Endodermal cell (in vitro differentiated cells): Measurements from ENCODE around the gene SELE. TPM values are rescaled to one million over a fixed set of nuclear protein-coding genes. Genes with fewer than 3 reads are reported as not detected.

ENCODE experiments used
- DNase-seq: peaks from one replicate; pipeline ENCODE4 v3.0.0-alpha.2; 2017
- H3K27ac ChIP-seq: 2 replicates; pipeline ENCODE4 v1.5.1; 2013; ENCODE audit warnings: mild to moderate bottlenecking, low read depth, low read length, moderate library complexity
- H3K27me3 ChIP-seq: 2 replicates; pipeline ENCODE4 v1.6.1; 2013; ENCODE audit warnings: mild to moderate bottlenecking, low read length, moderate library complexity; ENCODE audit not compliant: insufficient read depth, control insufficient read depth, poor library complexity, severe bottlenecking
- H3K36me3 ChIP-seq: 2 replicates; pipeline ENCODE4 v1.7.0; 2013; ENCODE audit warnings: mild to moderate bottlenecking, low read length, moderate library complexity; ENCODE audit not compliant: control insufficient read depth, insufficient read depth
- H3K4me1 ChIP-seq: one replicate; pipeline ENCODE4 v1.7.0; 2013; ENCODE audit warnings: low read length; ENCODE audit not compliant: control insufficient read depth, insufficient read depth
- H3K4me3 ChIP-seq: 2 replicates; pipeline ENCODE4 v1.5.1; 2013; ENCODE audit warnings: mild to moderate bottlenecking, low read length, moderate library complexity
- H3K9ac ChIP-seq: 2 replicates; pipeline ENCODE4 v1.6.1; 2013; ENCODE audit warnings: mild to moderate bottlenecking, low read length, moderate library complexity; ENCODE audit not compliant: poor library complexity, severe bottlenecking; ENCODE audit errors: extremely low read depth
- H3K9me3 ChIP-seq: 2 replicates; pipeline ENCODE4 v1.6.1; 2013; ENCODE audit warnings: mild to moderate bottlenecking, low read length, moderate library complexity; ENCODE audit not compliant: control insufficient read depth
- H3K27ac Mint-ChIP-seq: 2 replicates; pipeline ENCODE4 v1.8.0; 2020; ENCODE audit warnings: mixed read lengths
- H3K27me3 Mint-ChIP-seq: 2 replicates; pipeline ENCODE4 v1.8.0; 2021; ENCODE audit warnings: mild to moderate bottlenecking, mixed read lengths; ENCODE audit not compliant: insufficient read depth
- H3K36me3 Mint-ChIP-seq: 2 replicates; pipeline ENCODE4 v1.8.0; 2020; ENCODE audit warnings: low read depth, mixed read lengths
- H3K4me1 Mint-ChIP-seq: 2 replicates; pipeline ENCODE4 v1.8.0; 2020; ENCODE audit warnings: mixed read lengths
- H3K4me3 Mint-ChIP-seq: 2 replicates; pipeline ENCODE4 v1.8.0; 2020; ENCODE audit warnings: mild to moderate bottlenecking, moderate library complexity, mixed read lengths
- H3K9me3 Mint-ChIP-seq: 2 replicates; pipeline ENCODE4 v1.8.0; 2020; ENCODE audit warnings: mild to moderate bottlenecking, mixed read lengths
- CTCF ChIP-seq: fragments of 200-600 bp; sonication (generic); conservative IDR thresholded peaks from 2 replicates; pipeline ENCODE4 v1.5.0; 2021; ENCODE audit warnings: antibody characterized with exemption, mild to moderate bottlenecking
- WGBS, 2 experiments: methylation state at CpG; one replicate each; pipeline versions ENCODE4 v1.1.5 to v1.1.7; 2013; ENCODE audit warnings: missing lambda C conversion rate in 2 of 2, mixed read lengths in 1 of 2; ENCODE audit not compliant: insufficient coverage in 1 of 2, insufficient read length in 1 of 2; 5-methylcytosine and 5-hydroxymethylcytosine counted together
- total RNA-seq, 2 donors: library from RNA; stranded (reverse); fragmentation: NEBNext Ultra II Directional in 1 of 2; extraction: Animal tissue kit (Norgen Biotek cat#: 25700) in 1 of 2; gene quantifications; 2 replicates in 1 of 2; 3 replicates in 1 of 2; pipeline ENCODE4 v1.2.1, GENCODE V29; 2021

The SELE gene
- total RNA-seq, 2 donors from 2014 or later, result not detected

DNA sequence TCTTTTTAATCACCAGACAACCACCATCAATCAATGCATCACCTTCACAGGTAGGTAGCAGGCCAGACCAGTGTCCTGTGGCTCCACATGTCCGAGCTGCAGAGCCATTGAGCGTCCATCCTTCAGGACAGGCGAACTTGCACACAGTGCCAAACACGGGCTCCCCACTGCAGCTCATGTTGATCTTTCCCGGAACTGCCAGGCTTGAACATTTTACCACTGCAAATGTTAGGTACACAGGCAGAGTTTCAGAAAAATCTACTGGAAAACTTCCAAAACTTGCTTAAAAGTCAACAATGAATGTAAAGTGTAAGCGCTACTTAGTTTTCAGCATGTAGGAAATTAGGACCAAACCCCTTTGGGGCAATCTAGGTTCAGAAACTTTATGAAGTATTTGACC is 6.6 kb downstream of the SELE start:
- no peak overlapping the region for H3K9ac ChIP-seq
- no peaks in the 10 kb centered on the region for H3K36me3 ChIP-seq
- H3K27me3 Mint-ChIP-seq, result no peaks in the 10 kb centered on the region
- no peak overlapping the region for H3K4me3 ChIP-seq
- WGBS, 2 experiments, result 88 to 93% methylated on average over 6 of the region's 6 CpGs
- no peak for TF ChIP-seq CTCF
- no peak overlapping the region for H3K4me3 Mint-ChIP-seq
- no peaks in the 10 kb centered on the region for H3K9me3 ChIP-seq
- no peaks in the 10 kb centered on the region for H3K36me3 Mint-ChIP-seq
- no peaks in the 10 kb centered on the region for H3K9me3 Mint-ChIP-seq
- H3K27ac ChIP-seq, result no peak overlapping the region
- H3K27me3 ChIP-seq, result peaks cover 11% of the 10 kb centered on the region
- DNase-seq, result no peak
- no peaks in the 10 kb centered on the region for H3K4me1 ChIP-seq
- H3K4me1 Mint-ChIP-seq, result no peaks in the 10 kb centered on the region
- H3K27ac Mint-ChIP-seq, result no peak overlapping the region

GRCh38 chr1:169726851-169727250 is 7.0 kb downstream of the SELE start:
- Histone ChIP-seq H3K9me3 (no peaks in the 10 kb centered on the region), H3K4me1 (no peaks in the 10 kb centered on the region), H3K4me3 (no peak overlapping the region), H3K9ac (no peak overlapping the region), H3K27ac (no peak overlapping the region), H3K36me3 (no peaks in the 10 kb centered on the region), H3K27me3 (peaks cover 11% of the 10 kb centered on the region)
- no peak overlapping the region for H3K4me3 Mint-ChIP-seq
- H3K9me3 Mint-ChIP-seq, result no peaks in the 10 kb centered on the region
- no peak overlapping the region for H3K27ac Mint-ChIP-seq
- H3K36me3 Mint-ChIP-seq, result no peaks in the 10 kb centered on the region
- no peaks in the 10 kb centered on the region for H3K27me3 Mint-ChIP-seq
- DNase-seq, result no peak
- TF ChIP-seq CTCF, result no peak
- WGBS, 2 experiments, result 93 to 100% methylated on average over 1 to 2 of the region's 3 CpGs
- H3K4me1 Mint-ChIP-seq, result no peaks in the 10 kb centered on the region

DNA sequence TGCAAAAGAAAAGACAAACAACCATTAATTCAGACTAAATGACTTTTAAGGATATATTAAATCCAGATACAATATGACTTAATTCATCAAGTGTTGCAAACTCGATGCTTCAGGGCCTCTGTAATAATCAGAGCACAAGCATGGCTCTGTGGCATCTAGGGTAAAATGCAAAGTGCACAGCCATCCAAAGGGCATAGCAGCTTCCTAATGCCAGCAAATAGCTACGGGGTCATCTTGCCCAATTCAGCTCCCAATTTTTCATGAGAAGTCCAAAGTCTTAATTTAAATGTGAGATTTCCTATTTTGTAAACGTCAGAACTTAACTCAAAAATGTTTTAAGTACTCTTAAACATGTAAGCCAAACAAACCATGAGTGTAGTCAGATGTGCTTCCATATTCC is 7.9 kb downstream of the SELE start:
- Histone ChIP-seq H3K36me3 (no peaks in the 10 kb centered on the region), H3K27ac (no peak overlapping the region), H3K4me1 (no peaks in the 10 kb centered on the region), H3K9ac (no peak overlapping the region), H3K27me3 (peaks cover 3% of the 10 kb centered on the region), H3K4me3 (no peak overlapping the region), H3K9me3 (no peaks in the 10 kb centered on the region)
- Mint-ChIP-seq H3K27ac (no peak overlapping the region), H3K27me3 (no peaks in the 10 kb centered on the region), H3K4me1 (no peaks in the 10 kb centered on the region), H3K4me3 (no peak overlapping the region), H3K36me3 (no peaks in the 10 kb centered on the region), H3K9me3 (no peaks in the 10 kb centered on the region)
- TF ChIP-seq CTCF, result no peak
- no peak for DNase-seq
- 93 to 100% methylated on average over 2 to 3 of the region's 3 CpGs for WGBS, 2 experiments
